ENCODE data around the gene DOCK6. TPM values are rescaled to one million over a fixed set of nuclear protein-coding genes. Genes with fewer than 3 reads are reported as not detected.

Gene DOCK6
- total RNA-seq, 2 donors from 2014 or later: 45.9 to 86.0 TPM

DNA sequence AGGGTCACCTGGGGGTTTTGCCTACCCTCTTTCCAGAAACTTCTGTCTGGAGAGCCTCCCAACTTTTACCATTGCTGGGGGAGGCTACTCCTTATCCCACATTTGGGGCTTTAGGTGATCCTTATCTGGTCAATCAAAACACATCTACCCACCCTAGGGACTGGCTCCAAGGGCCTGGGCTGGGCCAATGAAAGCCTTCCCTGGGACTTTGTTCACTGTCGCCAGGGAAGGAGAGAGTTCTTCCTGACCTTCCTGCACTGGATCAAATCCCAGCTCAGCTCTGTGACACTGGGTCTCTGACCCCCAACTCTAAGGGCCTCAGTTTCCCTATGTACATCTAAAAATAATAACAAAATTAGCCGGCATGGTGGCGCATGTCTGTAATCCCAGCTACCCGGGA lies 11.1 kb downstream of the DOCK6 start:
- Histone ChIP-seq H3K9ac (ENCODE audit: low read depth in 2 of 2, low read length in 2 of 2) (no peak overlapping the region), H3K4me3 (no peak overlapping the region), H3K9me3 (no peaks in the 10 kb centered on the region), H3K36me3 (peaks cover 8% of the 10 kb centered on the region), H3K4me1 (no peaks in the 10 kb centered on the region), H3K27ac (no peak overlapping the region), H3K27me3 (no peaks in the 10 kb centered on the region)
- intact Hi-C loops (cut with DNase I): no loop called here
- TF ChIP-seq, protein P1, sequence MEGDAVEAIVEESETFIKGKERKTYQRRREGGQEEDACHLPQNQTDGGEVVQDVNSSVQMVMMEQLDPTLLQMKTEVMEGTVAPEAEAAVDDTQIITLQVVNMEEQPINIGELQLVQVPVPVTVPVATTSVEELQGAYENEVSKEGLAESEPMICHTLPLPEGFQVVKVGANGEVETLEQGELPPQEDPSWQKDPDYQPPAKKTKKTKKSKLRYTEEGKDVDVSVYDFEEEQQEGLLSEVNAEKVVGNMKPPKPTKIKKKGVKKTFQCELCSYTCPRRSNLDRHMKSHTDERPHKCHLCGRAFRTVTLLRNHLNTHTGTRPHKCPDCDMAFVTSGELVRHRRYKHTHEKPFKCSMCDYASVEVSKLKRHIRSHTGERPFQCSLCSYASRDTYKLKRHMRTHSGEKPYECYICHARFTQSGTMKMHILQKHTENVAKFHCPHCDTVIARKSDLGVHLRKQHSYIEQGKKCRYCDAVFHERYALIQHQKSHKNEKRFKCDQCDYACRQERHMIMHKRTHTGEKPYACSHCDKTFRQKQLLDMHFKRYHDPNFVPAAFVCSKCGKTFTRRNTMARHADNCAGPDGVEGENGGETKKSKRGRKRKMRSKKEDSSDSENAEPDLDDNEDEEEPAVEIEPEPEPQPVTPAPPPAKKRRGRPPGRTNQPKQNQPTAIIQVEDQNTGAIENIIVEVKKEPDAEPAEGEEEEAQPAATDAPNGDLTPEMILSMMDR (IDR thresholded peaks at IDR 0.05): no peak
- no peak for DNase-seq

DNA sequence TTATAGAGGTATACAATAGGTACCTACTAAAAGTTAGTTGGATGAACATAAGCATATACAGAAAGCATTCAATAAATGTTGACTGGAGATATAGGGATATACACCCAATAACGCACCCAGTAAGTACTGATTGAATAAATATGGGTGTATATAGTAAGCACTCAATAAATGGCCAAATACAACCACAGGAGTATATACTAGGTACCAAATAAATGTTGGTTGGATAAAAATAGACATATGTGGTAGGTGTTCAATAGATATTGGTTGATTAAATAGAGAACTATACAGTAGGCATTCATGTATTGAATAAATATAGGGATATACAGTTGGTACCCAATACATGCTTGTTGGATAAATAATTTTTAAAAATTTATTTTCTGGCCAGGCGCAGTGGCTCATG lies 13.5 kb downstream of the DOCK6 start:
- intact Hi-C loops (cut with DNase I): no loop called here
- H3K4me3 ChIP-seq: no peak overlapping the region
- H3K4me1 ChIP-seq: no peaks in the 10 kb centered on the region
- no peak for DNase-seq
- H3K9ac ChIP-seq (ENCODE audit: low read depth in 2 of 2, low read length in 2 of 2): no peak overlapping the region
- peaks cover 8% of the 10 kb centered on the region for H3K36me3 ChIP-seq
- no peak overlapping the region for H3K27ac ChIP-seq
- TF ChIP-seq, protein P1 (IDR thresholded peaks at IDR 0.05): no peak
- H3K9me3 ChIP-seq: no peaks in the 10 kb centered on the region
- H3K27me3 ChIP-seq: no peaks in the 10 kb centered on the region

DNA sequence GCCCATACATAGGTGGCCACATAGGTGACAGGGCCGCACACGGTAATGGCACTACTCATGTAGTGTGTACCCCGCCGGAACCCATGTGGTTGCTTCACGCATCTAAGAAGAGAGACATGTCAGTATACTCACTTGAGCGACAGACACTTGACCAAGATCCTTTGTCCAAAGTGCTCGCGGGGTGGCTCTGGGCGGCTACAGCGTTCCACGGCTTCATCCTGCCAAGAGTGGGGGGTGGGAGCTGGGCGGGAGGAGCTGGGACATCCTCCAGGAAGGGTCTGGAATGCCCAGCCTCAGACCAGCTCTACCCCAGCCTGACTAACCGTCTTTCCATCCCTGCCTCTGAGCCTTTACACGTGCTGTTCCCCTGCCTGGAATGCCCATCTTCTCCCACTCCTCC lies 14.4 kb downstream of the DOCK6 start:
- Histone ChIP-seq H3K4me3 (no peak overlapping the region), H3K27ac (no peak overlapping the region), H3K9ac (ENCODE audit: low read depth in 2 of 2, low read length in 2 of 2) (no peak overlapping the region), H3K9me3 (no peaks in the 10 kb centered on the region), H3K4me1 (no peaks in the 10 kb centered on the region), H3K36me3 (peaks cover 8% of the 10 kb centered on the region), H3K27me3 (no peaks in the 10 kb centered on the region)
- TF ChIP-seq, protein P1 (IDR thresholded peaks at IDR 0.05): no peak
- intact Hi-C loops (cut with DNase I): no loop called here
- no peak for DNase-seq

DNA sequence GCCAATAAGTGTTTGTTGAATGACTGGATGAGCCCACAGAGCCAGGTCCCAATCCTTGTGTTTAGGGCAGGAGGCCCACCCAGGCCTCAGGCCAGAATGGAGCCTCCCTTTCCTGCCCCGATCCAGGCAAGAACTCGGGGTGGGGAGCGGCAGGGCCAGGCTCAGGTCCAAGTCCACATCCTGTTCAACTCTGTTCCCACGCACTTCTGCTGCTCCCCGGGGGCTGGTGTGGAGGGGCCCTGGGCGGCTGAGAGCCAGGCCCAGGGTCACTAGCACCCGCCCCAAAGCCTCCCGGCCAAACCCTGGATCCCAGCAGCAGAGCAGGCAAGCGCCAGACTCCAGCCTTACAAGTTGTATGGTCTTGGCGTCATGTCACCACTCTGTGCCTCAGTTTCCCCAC lies 14.9 kb downstream of the DOCK6 start:
- DNase-seq: no peak
- TF ChIP-seq, protein P1 (IDR thresholded peaks at IDR 0.05): no peak
- Histone ChIP-seq H3K4me3 (no peak overlapping the region), H3K9ac (ENCODE audit: low read depth in 2 of 2, low read length in 2 of 2) (no peak overlapping the region), H3K36me3 (peaks cover 8% of the 10 kb centered on the region), H3K9me3 (no peaks in the 10 kb centered on the region), H3K27me3 (no peaks in the 10 kb centered on the region), H3K27ac (no peak overlapping the region), H3K4me1 (no peaks in the 10 kb centered on the region)
- intact Hi-C loops (cut with DNase I): no loop called here

DNA sequence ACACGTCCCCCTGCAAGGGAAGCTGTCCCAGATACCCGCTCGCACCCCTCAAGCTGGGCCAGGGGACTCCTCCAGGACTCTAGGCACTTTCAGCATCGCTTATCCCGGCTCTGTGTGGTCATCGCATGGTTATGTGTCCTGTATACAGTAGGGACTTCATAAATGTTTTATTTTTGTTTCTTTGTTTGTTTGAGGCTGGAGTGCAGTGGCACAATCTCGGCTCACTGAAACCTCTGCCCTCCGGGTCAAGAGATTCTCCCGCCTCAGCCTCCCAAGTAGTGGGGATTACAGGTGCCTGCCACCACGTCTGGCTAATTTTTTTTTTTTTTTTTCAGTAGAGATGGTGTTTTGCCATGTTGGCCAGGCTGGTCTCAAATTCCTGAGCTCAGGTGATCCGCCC lies 15.4 kb downstream of the DOCK6 start:
- Histone ChIP-seq H3K4me1 (no peaks in the 10 kb centered on the region), H3K9me3 (no peaks in the 10 kb centered on the region), H3K27me3 (no peaks in the 10 kb centered on the region), H3K27ac (no peak overlapping the region), H3K9ac (ENCODE audit: low read depth in 2 of 2, low read length in 2 of 2) (no peak overlapping the region), H3K4me3 (no peak overlapping the region), H3K36me3 (peaks cover 8% of the 10 kb centered on the region)
- intact Hi-C loops (cut with DNase I): no loop called here
- TF ChIP-seq, protein P1 (IDR thresholded peaks at IDR 0.05): no peak
- no peak for DNase-seq
